Esophagus squamous epithelium (tissue), 5 donors: ENCODE data around the gene GRIK3. TPM values are rescaled to one million over a fixed set of nuclear protein-coding genes. Genes with fewer than 3 reads are reported as not detected.

ENCODE experiments used
- DNase-seq: peaks from one replicate; lab custom pipeline; 2025; lab: John Stamatoyannopoulos, UW
- H3K27ac ChIP-seq, 4 donors: fragments of 200-600 bp; sonication (generic); one replicate each; pipeline ENCODE4 v1.5.1; 2016 to 2019; ENCODE audit warnings: mild to moderate bottlenecking in 1 of 4
- H3K27me3 ChIP-seq, 4 donors: fragments of 200-600 bp; sonication (generic); 1 replicate in 3 of 4; 2 replicates in 1 of 4; pipeline versions ENCODE4 v1.5.1 to v1.6.0; 2017 to 2021; ENCODE audit warnings: antibody characterized with exemption in 1 of 4
- H3K36me3 ChIP-seq, 3 donors: fragments of 200-600 bp; sonication (generic); one replicate each; pipeline ENCODE4 v1.5.1; 2016 to 2019
- H3K4me1 ChIP-seq, 3 donors: fragments of 200-600 bp; sonication (generic); one replicate each; pipeline ENCODE4 v1.5.1; 2017 to 2019
- H3K4me3 ChIP-seq, 4 donors: fragments of 200-600 bp; sonication (generic); 1 replicate in 3 of 4; 2 replicates in 1 of 4; pipeline ENCODE4 v1.5.1; 2016 to 2019; ENCODE audit warnings: mild to moderate bottlenecking in 2 of 4, moderate library complexity in 1 of 4
- H3K9me3 ChIP-seq, 3 donors: fragments of 200-600 bp; sonication (generic); one replicate each; pipeline ENCODE4 v1.5.1; 2016 to 2019
- CTCF ChIP-seq, 6 experiments: fragments of 450-650 bp in 4 of 6; fragments of 200-600 bp in 2 of 6; sonication (generic) in 2 of 6; IDR thresholded peaks; one replicate each; pipeline ENCODE4 v1.5.1; 2016 to 2019; ENCODE audit warnings: antibody characterized with exemption in 6 of 6, mild to moderate bottlenecking in 4 of 6, moderate library complexity in 4 of 6
- POLR2A ChIP-seq, 4 donors: fragments of 450-650 bp; IDR thresholded peaks; one replicate each; pipeline ENCODE4 v1.6.1; 2017; ENCODE audit warnings: antibody characterized with exemption in 4 of 4, mild to moderate bottlenecking in 4 of 4, moderate library complexity in 3 of 4
- WGBS, 2 donors: methylation state at CpG; one replicate each; pipeline ENCODE4 v1.1.5; 2018; 5-methylcytosine and 5-hydroxymethylcytosine counted together
- intact Hi-C: fragments of 100-400 bp; cut with DNase I; formaldehyde crosslinking; loops from one replicate; pipeline ENCODE4 v1.15.0; 2022
- total RNA-seq, 4 donors: library from RNA; depleted of rRNA; stranded (reverse); fragments of >200 nt; gene quantifications; one replicate each; pipeline ENCODE4 v1.1.0, GENCODE V29; 2016
- donor health status: DM: yes; HTN: yes; CAD: no.

Gene GRIK3
- total RNA-seq, 4 donors from 2014 or later, result 0.11 to 0.38 (median 0.21) TPM; not detected in 1

GRCh38 chr1:36796106-36796590 is 238.2 kb downstream of the GRIK3 start:
- no peak for DNase-seq
- no peak overlapping the region for H3K4me3 ChIP-seq
- peaks cover 0 to 16% (median 0%) of the 10 kb centered on the region in 4 donors for H3K27me3 ChIP-seq
- H3K27ac ChIP-seq, result no peak overlapping the region
- TF ChIP-seq CTCF (IDR thresholded peaks at IDR 0.05), result no peak
- 20 to 30% methylated on average over 1 to 3 of the region's 5 CpGs for WGBS, 2 donors
- no peaks in the 10 kb centered on the region for H3K4me1 ChIP-seq
- intact Hi-C loops, result no loop called here
- H3K36me3 ChIP-seq, result no peaks in the 10 kb centered on the region
- no peaks in the 10 kb centered on the region for H3K9me3 ChIP-seq

- Histone ChIP-seq H3K4me1 (no peaks in the 10 kb centered on the region), H3K9me3 (no peaks in the 10 kb centered on the region), H3K4me3 (no peak overlapping the region), H3K27ac (no peak overlapping the region), H3K27me3 (peaks cover 0 to 23% (median 0%) of the 10 kb centered on the region in 4 donors), H3K36me3 (no peaks in the 10 kb centered on the region)
- 82 to 83% methylated on average over 3 of the region's 3 CpGs for WGBS, 2 donors
- no peak for DNase-seq
- intact Hi-C loops, result no loop called here
- TF ChIP-seq CTCF (IDR thresholded peaks at IDR 0.05) (no peak), POLR2A (IDR thresholded peaks at IDR 0.05) (no peak)
These were observed 239.9 kb downstream of the GRIK3 start for GRCh38 chr1:36794460-36794859.

- Histone ChIP-seq H3K4me1 (no peaks in the 10 kb centered on the region), H3K27me3 (peaks cover 0 to 32% (median 0%) of the 10 kb centered on the region in 4 donors), H3K4me3 (no peak overlapping the region), H3K36me3 (no peaks in the 10 kb centered on the region), H3K27ac (no peak overlapping the region), H3K9me3 (no peaks in the 10 kb centered on the region)
- DNase-seq, result no peak
- TF ChIP-seq CTCF (IDR thresholded peaks at IDR 0.05) (no peak), POLR2A (IDR thresholded peaks at IDR 0.05) (no peak)
- intact Hi-C loops, result no loop called here
These were observed 240.9 kb downstream of the GRIK3 start for GRCh38 chr1:36793452-36793851.

GRCh38 chr1:36792292-36792691 is 242.0 kb downstream of the GRIK3 start:
- H3K4me1 ChIP-seq, result no peaks in the 10 kb centered on the region
- DNase-seq, result no peak
- peaks cover 0 to 40% (median 0%) of the 10 kb centered on the region in 4 donors for H3K27me3 ChIP-seq
- H3K4me3 ChIP-seq, result no peak overlapping the region
- no peak overlapping the region for H3K27ac ChIP-seq
- no peaks in the 10 kb centered on the region for H3K9me3 ChIP-seq
- intact Hi-C loops, result no loop called here
- no peaks in the 10 kb centered on the region for H3K36me3 ChIP-seq
- no peak for TF ChIP-seq CTCF (IDR thresholded peaks at IDR 0.05)
- no peak for TF ChIP-seq POLR2A (IDR thresholded peaks at IDR 0.05)
- 51 to 100% methylated on average over 1 to 6 of the region's 8 CpGs for WGBS, 2 donors

- no peak for TF ChIP-seq CTCF (IDR thresholded peaks at IDR 0.05)
- TF ChIP-seq POLR2A (IDR thresholded peaks at IDR 0.05), result no peak
- Histone ChIP-seq H3K4me1 (no peaks in the 10 kb centered on the region), H3K27ac (no peak overlapping the region), H3K36me3 (no peaks in the 10 kb centered on the region), H3K9me3 (no peaks in the 10 kb centered on the region), H3K27me3 (peaks cover 0 to 60% (median 0%) of the 10 kb centered on the region in 4 donors), H3K4me3 (no peak overlapping the region)
- no peak for DNase-seq
- intact Hi-C loops, result no loop called here
- WGBS, 2 donors, result 60 to 61% methylated on average over 6 to 9 of the region's 10 CpGs
These were observed 244.1 kb downstream of the GRIK3 start for GRCh38 chr1:36790191-36790590.
